ENCODE results near the gene CDH7.

Gene CDH7

GRCh38 chr18:65922103-65922502 is 171.3 kb downstream of the CDH7 start:
- DNase-seq, result no peak

GRCh38 chr18:65924904-65925303 is 174.1 kb downstream of the CDH7 start:
- DNase-seq, result no peak

- DNase-seq, result no peak
Measured at GRCh38 chr18:65934874-65935273, 184.1 kb downstream of the CDH7 start.

- DNase-seq, result no peak
Measured at GRCh38 chr18:65936678-65937077, 185.9 kb downstream of the CDH7 start.

GRCh38 chr18:65937180-65937579 is 186.4 kb downstream of the CDH7 start:
- no peak for DNase-seq

- peak; percentile 44 for DNase-seq
Measured at GRCh38 chr18:65938592-65939372, 188.0 kb downstream of the CDH7 start.

Data from suppressor macrophage treated with lipopolysaccharide for 4 hours (primary cell).